WTC11 (cell line): ENCODE data around the gene SUGP2. TPM values are rescaled to one million over a fixed set of nuclear protein-coding genes. Genes with fewer than 3 reads are reported as not detected.

Experiments used
- ATAC-seq: fragments of 200-7000 bp; cut with Tn5 transposase; 2 replicates; pipeline ENCODE4 v1.10.0; 2021; ENCODE audit warnings: mild to moderate bottlenecking, moderate library complexity
- CTCF ChIA-PET: fragments of 300-600 bp; sonication (Branson Sonifier 250); formaldehyde crosslinking; loops from one replicate; lab custom pipeline; 2021; ENCODE audit warnings: antibody characterized with exemption; lab: Charles Lee
- POLR2A ChIA-PET: fragments of 350-600 bp; sonication (Branson Sonifier 250); formaldehyde crosslinking; loops from one replicate; lab custom pipeline; 2021; ENCODE audit warnings: antibody characterized with exemption; lab: Charles Lee
- DNase-seq: peaks from one replicate; pipeline ENCODE4 v3.0.0; 2021; ENCODE audit warnings: low spot score
- H3K27ac Mint-ChIP-seq: 2 replicates; pipeline ENCODE4 v1.8.0; 2021; ENCODE audit warnings: mixed read lengths
- H3K27me3 Mint-ChIP-seq: 2 replicates; pipeline ENCODE4 v1.8.0; 2021; ENCODE audit warnings: low read depth, mild to moderate bottlenecking, moderate library complexity, mixed read lengths
- H3K36me3 Mint-ChIP-seq: 2 replicates; pipeline ENCODE4 v1.8.0; 2021; ENCODE audit warnings: mixed read lengths
- H3K4me1 Mint-ChIP-seq: 2 replicates; pipeline ENCODE4 v1.8.0; 2022; ENCODE audit warnings: mixed read lengths
- H3K4me3 Mint-ChIP-seq: 2 replicates; pipeline ENCODE4 v1.8.0; 2021; ENCODE audit warnings: mild to moderate bottlenecking, moderate library complexity, mixed read lengths
- H3K9me3 Mint-ChIP-seq: 2 replicates; pipeline ENCODE4 v1.8.0; 2021; ENCODE audit warnings: mixed read lengths
- E2F5 ChIP-seq: sonication (generic); formaldehyde crosslinking; IDR thresholded peaks from 2 replicates; pipeline ENCODE4 v1.8.1; 2022; ENCODE audit warnings: mild to moderate bottlenecking, moderate library complexity, missing genetic modification reagents
- ELF4 ChIP-seq: sonication (generic); formaldehyde crosslinking; IDR thresholded peaks from 2 replicates; pipeline ENCODE4 v1.8.1; 2022; ENCODE audit warnings: low read depth, mild to moderate bottlenecking, moderate library complexity, missing genetic modification reagents
- ESRRA ChIP-seq: sonication (generic); formaldehyde crosslinking; IDR thresholded peaks from 2 replicates; pipeline ENCODE4 v1.8.1; 2022; ENCODE audit warnings: mild to moderate bottlenecking, missing genetic modification reagents, borderline replicate concordance
- FOXJ3 ChIP-seq: sonication (generic); formaldehyde crosslinking; IDR thresholded peaks from 2 replicates; pipeline ENCODE4 v1.9.0; 2021; ENCODE audit warnings: missing genetic modification reagents, mild to moderate bottlenecking, borderline replicate concordance
- GABPB1 ChIP-seq: sonication (generic); formaldehyde crosslinking; IDR thresholded peaks from 2 replicates; pipeline ENCODE4 v1.8.1; 2023; ENCODE audit warnings: mild to moderate bottlenecking, missing genetic modification reagents
- HMGA2 ChIP-seq: fragments of 250-450 bp; sonication (Bioruptor Pico); IDR thresholded peaks from 2 replicates; pipeline ENCODE4 v1.4.0; 2021; ENCODE audit warnings: mild to moderate bottlenecking, moderate library complexity
- IRF2 ChIP-seq: sonication (generic); formaldehyde crosslinking; IDR thresholded peaks from 2 replicates; pipeline ENCODE4 v1.8.0; 2022; ENCODE audit warnings: low read depth, missing genetic modification reagents, borderline replicate concordance
- JUN ChIP-seq: sonication (generic); formaldehyde crosslinking; IDR thresholded peaks from 2 replicates; pipeline ENCODE4 v1.8.0; 2023; ENCODE audit warnings: mild to moderate bottlenecking, missing genetic modification reagents
- KAT7 ChIP-seq: sonication (generic); formaldehyde crosslinking; IDR thresholded peaks from 2 replicates; pipeline ENCODE4 v1.8.1; 2023; ENCODE audit warnings: missing genetic modification reagents, mild to moderate bottlenecking, borderline replicate concordance
- MYBL2 ChIP-seq: sonication (generic); formaldehyde crosslinking; IDR thresholded peaks from 2 replicates; pipeline ENCODE4 v1.8.1; 2023; ENCODE audit warnings: mild to moderate bottlenecking, moderate library complexity, missing genetic modification reagents
- NFATC4 ChIP-seq: fragments of 250-450 bp; sonication (Bioruptor Pico); IDR thresholded peaks from 2 replicates; pipeline ENCODE4 v1.9.0; 2021; ENCODE audit warnings: mild to moderate bottlenecking
- NR3C1 ChIP-seq: sonication (generic); formaldehyde crosslinking; conservative IDR thresholded peaks from 2 replicates; pipeline ENCODE4 v1.8.1; 2023; ENCODE audit warnings: low read depth, mild to moderate bottlenecking, missing genetic modification reagents
- SOX15 ChIP-seq: fragments of 250-450 bp; sonication (Bioruptor Pico); IDR thresholded peaks from 2 replicates; pipeline ENCODE4 v1.9.0; 2021; ENCODE audit warnings: mild to moderate bottlenecking
- TCF7 ChIP-seq: sonication (generic); formaldehyde crosslinking; IDR thresholded peaks from 2 replicates; pipeline ENCODE4 v1.8.0; 2022; ENCODE audit warnings: mild to moderate bottlenecking, low read depth, missing genetic modification reagents, moderate library complexity
- ZNF396 ChIP-seq: fragments of 250-450 bp; sonication (Bioruptor Pico); IDR thresholded peaks from 2 replicates; pipeline ENCODE4 v1.8.0; 2021; ENCODE audit warnings: mild to moderate bottlenecking, moderate library complexity, borderline replicate concordance
- ZNF425 ChIP-seq: fragments of 250-450 bp; sonication (Bioruptor Pico); conservative IDR thresholded peaks from 2 replicates; pipeline ENCODE4 v1.9.0; 2021; ENCODE audit warnings: mild to moderate bottlenecking
- ZNF532 ChIP-seq: fragments of 250-450 bp; sonication (Bioruptor Pico); IDR thresholded peaks from 2 replicates; pipeline ENCODE4 v1.9.0; 2021; ENCODE audit warnings: mild to moderate bottlenecking, borderline replicate concordance
- total RNA-seq: library from RNA; stranded (reverse); gene quantifications from 3 replicates; pipeline ENCODE4 v1.2.3, GENCODE V29; 2021
- TF ChIP-seq, protein P1 (sequence below): sonication (generic); formaldehyde crosslinking; IDR thresholded peaks from 2 replicates; pipeline ENCODE4 v1.8.0; 2022; ENCODE audit warnings: mild to moderate bottlenecking, missing genetic modification reagents
- TF ChIP-seq, protein P2 (sequence below): sonication (generic); formaldehyde crosslinking; IDR thresholded peaks from 2 replicates; pipeline ENCODE4 v1.8.0; 2022; ENCODE audit warnings: mild to moderate bottlenecking, missing genetic modification reagents

Gene SUGP2
- total RNA-seq, 1 experiment from 2014 or later, result 160 TPM

GRCh38 chr19:18967358-18968146 lies 65.8 kb downstream of the SUGP2 start:
- Mint-ChIP-seq H3K27me3 (peaks cover 6% of the 10 kb centered on the region; the same call in 1 of the 2 replicates), H3K4me1 (peaks cover 7% of the 10 kb centered on the region), H3K4me3 (no peak overlapping the region), H3K9me3 (peaks cover 4% of the 10 kb centered on the region; the same call in 1 of the 2 replicates), H3K36me3 (no peaks in the 10 kb centered on the region), H3K27ac (no peak overlapping the region)
- TF ChIP-seq HMGA2 (CRISPR knock-in tag) (peak; percentile 48; the same call in 1 of the 2 replicates), TCF7 (CRISPR knock-in tag) (no peak), KAT7 (CRISPR knock-in tag) (no peak), NR3C1 (no peak), SOX15 (CRISPR knock-in tag) (no peak), NFATC4 (CRISPR knock-in tag) (no peak)
- TF ChIP-seq, protein P1, sequence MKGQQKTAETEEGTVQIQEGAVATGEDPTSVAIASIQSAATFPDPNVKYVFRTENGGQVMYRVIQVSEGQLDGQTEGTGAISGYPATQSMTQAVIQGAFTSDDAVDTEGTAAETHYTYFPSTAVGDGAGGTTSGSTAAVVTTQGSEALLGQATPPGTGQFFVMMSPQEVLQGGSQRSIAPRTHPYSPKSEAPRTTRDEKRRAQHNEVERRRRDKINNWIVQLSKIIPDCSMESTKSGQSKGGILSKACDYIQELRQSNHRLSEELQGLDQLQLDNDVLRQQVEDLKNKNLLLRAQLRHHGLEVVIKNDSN (CRISPR knock-in tag), result no peak
- DNase-seq, result no peak
- no peak for ATAC-seq
- CTCF ChIA-PET, result no interaction called here
- POLR2A ChIA-PET, result no interaction called here

DNA sequence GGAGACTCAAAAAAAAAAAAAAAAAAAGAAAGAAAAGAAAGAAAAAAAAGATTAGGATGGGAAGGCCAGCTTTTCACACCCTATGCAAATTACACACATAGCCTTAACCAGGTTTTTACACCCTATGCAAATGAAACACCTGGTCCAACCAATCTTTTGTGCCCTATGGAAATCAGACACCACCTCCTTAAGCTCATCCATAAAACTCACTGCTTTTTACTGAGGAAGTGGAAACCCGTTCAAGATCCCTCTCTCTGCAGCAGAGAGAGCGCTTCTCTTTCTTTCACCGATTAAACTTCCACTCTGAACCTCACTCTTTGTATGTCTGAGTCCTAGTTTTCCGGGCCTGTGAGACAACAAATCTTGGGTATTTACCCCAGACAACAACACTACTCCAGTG lies 67.0 kb downstream of the SUGP2 start:
- no peak for DNase-seq
- Mint-ChIP-seq H3K27ac (peak overlapping the region; percentile 67; the same call in 1 of the 2 replicates), H3K4me1 (peaks cover 15% of the 10 kb centered on the region), H3K4me3 (no peak overlapping the region), H3K36me3 (no peaks in the 10 kb centered on the region), H3K27me3 (peaks cover 16% of the 10 kb centered on the region), H3K9me3 (peaks cover 4% of the 10 kb centered on the region; the same call in 1 of the 2 replicates)
- ChIA-PET CTCF (interaction anchor here (0.6 to 1.5 kb wide), 5 partner anchors 11 to 71 kb away, joined by 3 to 10 read pairs (median 4); no protein-coding TSS in a partner anchor), POLR2A (no interaction called here)
- ATAC-seq, result no peak
- no peak for TF ChIP-seq ELF4
- TF ChIP-seq E2F5 (CRISPR knock-in tag), result no peak
- TF ChIP-seq, protein P2, sequence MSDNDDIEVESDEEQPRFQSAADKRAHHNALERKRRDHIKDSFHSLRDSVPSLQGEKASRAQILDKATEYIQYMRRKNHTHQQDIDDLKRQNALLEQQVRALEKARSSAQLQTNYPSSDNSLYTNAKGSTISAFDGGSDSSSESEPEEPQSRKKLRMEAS (CRISPR knock-in tag), result no peak
- no peak for TF ChIP-seq ZNF532 (CRISPR knock-in tag)
- TF ChIP-seq GABPB1, result no peak
- TF ChIP-seq FOXJ3 (CRISPR knock-in tag), result no peak
- TF ChIP-seq, protein P1 (CRISPR knock-in tag), result no peak
- TF ChIP-seq TCF7 (CRISPR knock-in tag), result no peak
- no peak for TF ChIP-seq IRF2 (CRISPR knock-in tag)
- TF ChIP-seq NFATC4 (CRISPR knock-in tag), result no peak
- TF ChIP-seq JUN (CRISPR knock-in tag), result no peak
- no peak for TF ChIP-seq ESRRA (CRISPR knock-in tag)
- TF ChIP-seq ZNF396 (CRISPR knock-in tag), result no peak
- no peak for TF ChIP-seq ZNF425 (CRISPR knock-in tag)
- TF ChIP-seq MYBL2, result no peak
